GM23338 (cell line): ENCODE data around the gene BAG3. TPM values are rescaled to one million over a fixed set of nuclear protein-coding genes. Genes with fewer than 3 reads are reported as not detected.
"Not testable (repeated sequence)": the region's sequence is repeated elsewhere in the genome, so short reads cannot be mapped to it uniquely, and the experiment has no call there.

Source experiments
- ATAC-seq: fragments of 200-7000 bp; cut with Tn5 transposase; 3 replicates; pipeline ENCODE4 v1.9.1; 2020
- DNase-seq: peaks from one replicate; pipeline ENCODE4 v3.0.0-alpha.2; 2015; ENCODE audit warnings: low spot score
- H2AFZ ChIP-seq: fragments of 200-600 bp; sonication (generic); 2 replicates; pipeline ENCODE4 v1.8.0; 2016; ENCODE audit warnings: antibody characterized with exemption, mild to moderate bottlenecking, moderate library complexity
- H3F3A ChIP-seq: fragments of 200-600 bp; sonication (generic); replicated peaks from 2 replicates; pipeline ENCODE4 v1.8.0; 2017; ENCODE audit warnings: antibody characterized with exemption, mixed run types, low read depth
- H3K27ac ChIP-seq: fragments of 200-600 bp; sonication (generic); 2 replicates; pipeline ENCODE4 v1.6.1; 2016; ENCODE audit warnings: low read depth
- H3K27me3 ChIP-seq: fragments of 200-600 bp; sonication (generic); 2 replicates; pipeline ENCODE4 v1.8.0; 2016; ENCODE audit warnings: mild to moderate bottlenecking, mixed run types, moderate library complexity; ENCODE audit not compliant: insufficient read depth
- H3K36me3 ChIP-seq: fragments of 200-600 bp; sonication (generic); 2 replicates; pipeline ENCODE4 v1.8.0; 2016; ENCODE audit warnings: mild to moderate bottlenecking; ENCODE audit not compliant: insufficient read depth
- H3K4me1 ChIP-seq: fragments of 200-600 bp; sonication (generic); 2 replicates; pipeline ENCODE4 v1.8.0; 2016; ENCODE audit warnings: mild to moderate bottlenecking, moderate library complexity; ENCODE audit not compliant: insufficient read depth
- H3K4me2 ChIP-seq: fragments of 200-600 bp; sonication (generic); 2 replicates; pipeline ENCODE4 v1.7.1; 2017; ENCODE audit warnings: mixed run types
- H3K4me3 ChIP-seq: fragments of 200-600 bp; sonication (generic); 2 replicates; pipeline ENCODE4 v1.6.1; 2016; ENCODE audit warnings: mixed run types
- H3K79me2 ChIP-seq: fragments of 200-600 bp; sonication (generic); replicated peaks from 2 replicates; pipeline ENCODE4 v1.8.0; 2017; ENCODE audit warnings: mild to moderate bottlenecking; ENCODE audit not compliant: insufficient read depth
- H3K9me2 ChIP-seq: fragments of 200-600 bp; sonication (generic); 2 replicates; pipeline ENCODE4 v1.8.0; 2017; ENCODE audit not compliant: insufficient read depth
- H4K20me1 ChIP-seq: fragments of 200-600 bp; sonication (generic); replicated peaks from 2 replicates; pipeline ENCODE4 v1.8.0; 2017; ENCODE audit warnings: mild to moderate bottlenecking; ENCODE audit not compliant: insufficient read depth
- H3K27ac Mint-ChIP-seq: 2 replicates; pipeline ENCODE4 v1.8.0; 2020; ENCODE audit warnings: inconsistent platforms, mild to moderate bottlenecking, moderate library complexity, mixed read lengths
- H3K27me3 Mint-ChIP-seq: 3 replicates; pipeline ENCODE4 v1.8.0; 2022; ENCODE audit warnings: low read depth, mild to moderate bottlenecking, moderate library complexity, mixed read lengths, inconsistent platforms; ENCODE audit not compliant: insufficient read depth, poor library complexity
- H3K36me3 Mint-ChIP-seq: 3 replicates; pipeline ENCODE4 v1.8.0; 2021; ENCODE audit warnings: low read depth, mild to moderate bottlenecking, inconsistent platforms, moderate library complexity, mixed read lengths
- H3K4me1 Mint-ChIP-seq: 3 replicates; pipeline ENCODE4 v1.8.0; 2020; ENCODE audit warnings: mild to moderate bottlenecking, inconsistent platforms, mixed read lengths
- H3K4me3 Mint-ChIP-seq: 3 replicates; pipeline ENCODE4 v1.8.0; 2021; ENCODE audit warnings: moderate library complexity, mild to moderate bottlenecking, inconsistent platforms, mixed read lengths
- H3K9me3 Mint-ChIP-seq: 3 replicates; pipeline ENCODE4 v1.8.0; 2020; ENCODE audit warnings: moderate library complexity, mild to moderate bottlenecking, inconsistent platforms, mixed read lengths
- ZNF114 ChIP-seq: fragments of 250-450 bp; sonication (Bioruptor Pico); IDR thresholded peaks from 2 replicates; pipeline ENCODE4 v1.5.0; 2020; ENCODE audit warnings: mild to moderate bottlenecking, moderate library complexity
- ZNF462 ChIP-seq: fragments of 250-450 bp; sonication (Bioruptor Pico); IDR thresholded peaks from 2 replicates; pipeline ENCODE4 v1.5.0; 2020; ENCODE audit warnings: mild to moderate bottlenecking, moderate library complexity
- polyA plus RNA-seq: library from polyadenylated mRNA; unstranded; fragments of >200 nt; fragmentation: Nextera tagmentation; extraction: Ambion mirVana; gene quantifications from 2 replicates; pipeline ENCODE4 v1.2.1, GENCODE V29; 2016
- total RNA-seq: library from RNA; depleted of rRNA; stranded (reverse); fragments of >200 nt; shearing (Covaris generic); gene quantifications from 2 replicates; pipeline ENCODE4 v1.2.3, GENCODE V29; 2014

Gene BAG3
- total and polyA plus RNA-seq, 2 experiments from 2014 or later = 8.2 to 8.4 TPM

GRCh38 chr10:119706521-119707278, 55.5 kb downstream of the BAG3 start:
- peak; percentile 56 for ATAC-seq
- peaks cover 11% of the 10 kb centered on the region for H3K4me1 Mint-ChIP-seq

GRCh38 chr10:119707331-119707730, 56.2 kb downstream of the BAG3 start:
- H3K4me3 ChIP-seq, H3K4me1 Mint-ChIP-seq, H3K36me3 ChIP-seq, H3K27ac ChIP-seq, H3F3A ChIP-seq, H3K27ac Mint-ChIP-seq, H3K27me3 ChIP-seq, ATAC-seq, H3K79me2 ChIP-seq, DNase-seq, H3K4me2 ChIP-seq, H4K20me1 ChIP-seq, H3K4me3 Mint-ChIP-seq, H3K9me2 ChIP-seq, H2AFZ ChIP-seq, H3K4me1 ChIP-seq: not testable (repeated sequence)
- H3K27me3 Mint-ChIP-seq = peaks cover 15% of the 10 kb centered on the region
- peaks cover 26% of the 10 kb centered on the region for H3K36me3 Mint-ChIP-seq
- peaks cover 49% of the 10 kb centered on the region for H3K9me3 Mint-ChIP-seq

More at GRCh38 chr10:119706521-119707278, 55.5 kb downstream of the BAG3 start:
- peaks cover 2% of the 10 kb centered on the region; the same call in 1 of the 2 replicates for H3K36me3 ChIP-seq
- no peak overlapping the region for H3K27ac ChIP-seq
- no peaks in the 10 kb centered on the region for H3K79me2 ChIP-seq
- peak; percentile 67 for TF ChIP-seq ZNF462 (CRISPR knock-in tag)
- TF ChIP-seq ZNF114 = no peak
- Mint-ChIP-seq H3K27me3 (peaks cover 15% of the 10 kb centered on the region), H3K9me3 (peaks cover 43% of the 10 kb centered on the region), H3K4me3 (no peak overlapping the region), H3K36me3 (peaks cover 26% of the 10 kb centered on the region), H3K27ac (peak overlapping the region; percentile 42; the same call in 1 of the 2 replicates)
- no peaks in the 10 kb centered on the region for H4K20me1 ChIP-seq
- no peak overlapping the region for H3K4me2 ChIP-seq
- no peak overlapping the region for H2AFZ ChIP-seq
- 0 out of 2 replicates have a peak, but pooled peaks cover 9% of the 10 kb centered on the region for H3K9me2 ChIP-seq
- H3K4me3 ChIP-seq = no peak overlapping the region
- no peaks in the 10 kb centered on the region for H3K27me3 ChIP-seq
- H3K4me1 ChIP-seq = peaks cover 8% of the 10 kb centered on the region
- peak; percentile 65 for DNase-seq
- no peaks in the 10 kb centered on the region for H3F3A ChIP-seq

- H3K27ac ChIP-seq, H4K20me1 ChIP-seq, H3K79me2 ChIP-seq, H3K4me1 ChIP-seq, ATAC-seq, H3K27me3 ChIP-seq, H3K4me2 ChIP-seq, H3K27ac Mint-ChIP-seq, H3F3A ChIP-seq, H3K4me3 Mint-ChIP-seq, H3K36me3 ChIP-seq, DNase-seq, H3K4me3 ChIP-seq, H3K9me2 ChIP-seq, H2AFZ ChIP-seq: not testable (repeated sequence)
- H3K36me3 Mint-ChIP-seq = peaks cover 26% of the 10 kb centered on the region
- H3K4me1 Mint-ChIP-seq = peaks cover 11% of the 10 kb centered on the region
- H3K27me3 Mint-ChIP-seq = peaks cover 13% of the 10 kb centered on the region
- H3K9me3 Mint-ChIP-seq = peaks cover 47% of the 10 kb centered on the region
Observed at GRCh38 chr10:119710935-119711334, 59.8 kb downstream of the BAG3 start.
